IMR-90 (cell line): ENCODE data around the gene MAML3. TPM values are rescaled to one million over a fixed set of nuclear protein-coding genes. Genes with fewer than 3 reads are reported as not detected.

Source experiments
- ATAC-seq: fragments of 200-7000 bp; cut with Tn5 transposase; 2 replicates; pipeline ENCODE4 v1.9.1; 2020; ENCODE audit warnings: low read depth, mild to moderate bottlenecking, moderate library complexity
- BruUV-seq: library from RNA; stranded (reverse); fragments of 400-500 nt; replicated peaks from 2 replicates; lab custom pipeline; 2021; lab: Mats Ljungman, UMichigan
- CTCF ChIA-PET: fragments of 300-600 bp; formaldehyde crosslinking; extraction: SDS; loops from one replicate; lab custom pipeline; 2021; ENCODE audit warnings: antibody characterized with exemption; lab: Yijun Ruan, JAX
- POLR2A ChIA-PET: fragments of 300-600 bp; sonication (Branson Sonifier 250); formaldehyde crosslinking; loops from one replicate; lab custom pipeline; 2022; ENCODE audit warnings: antibody characterized with exemption; ENCODE audit not compliant: unreplicated experiment; lab: Charles Lee
- DNase-seq: peaks from one replicate; pipeline ENCODE4 v3.0.0; 2013
- H2AFZ ChIP-seq: replicated peaks from 2 replicates; pipeline ENCODE3; 2013; ENCODE audit warnings: low read length, mild to moderate bottlenecking; ENCODE audit not compliant: poor library complexity
- H2AK5ac ChIP-seq: 2 replicates; pipeline ENCODE4 v1.6.1; 2013; ENCODE audit warnings: low read depth, low read length, inconsistent platforms
- H2AK9ac ChIP-seq: replicated peaks from 2 replicates; pipeline ENCODE3; 2013; ENCODE audit warnings: mild to moderate bottlenecking, low read depth, low read length, moderate library complexity; ENCODE audit not compliant: poor library complexity
- H2BK120ac ChIP-seq: 2 replicates; pipeline ENCODE4 v1.6.1; 2013; ENCODE audit warnings: low read depth, low read length, inconsistent platforms
- H2BK15ac ChIP-seq: 3 replicates; pipeline ENCODE4 v1.6.1; 2013; ENCODE audit warnings: low read depth, low read length, inconsistent platforms
- H2BK20ac ChIP-seq: 2 replicates; pipeline ENCODE4 v1.6.1; 2013; ENCODE audit warnings: low read depth, mild to moderate bottlenecking, inconsistent platforms, low read length, moderate library complexity
- H2BK5ac ChIP-seq: 2 replicates; pipeline ENCODE4 v1.6.1; 2013; ENCODE audit warnings: mild to moderate bottlenecking, low read depth, low read length, inconsistent platforms; ENCODE audit not compliant: poor library complexity, severe bottlenecking
- H3K14ac ChIP-seq: replicated peaks from 2 replicates; pipeline ENCODE4 v1.6.1; 2013; ENCODE audit warnings: low read depth, low read length, inconsistent platforms
- H3K18ac ChIP-seq: 2 replicates; pipeline ENCODE4 v1.6.1; 2013; ENCODE audit warnings: low read depth, low read length, control low read depth
- H3K23ac ChIP-seq: 2 replicates; pipeline ENCODE4 v1.6.1; 2013; ENCODE audit warnings: low read depth, low read length, inconsistent platforms
- H3K27ac ChIP-seq: 2 replicates; pipeline ENCODE4 v1.5.1; 2013; ENCODE audit warnings: mild to moderate bottlenecking, control low read depth, low read length; ENCODE audit not compliant: insufficient read depth
- H3K27me3 ChIP-seq: 2 replicates; pipeline ENCODE4 v1.6.1; 2013; ENCODE audit warnings: low read length; ENCODE audit not compliant: control insufficient read depth, insufficient read depth
- H3K36me3 ChIP-seq: 2 replicates; pipeline ENCODE4 v1.6.1; 2013; ENCODE audit warnings: low read length, mixed read lengths; ENCODE audit not compliant: control insufficient read depth, insufficient read depth
- H3K4ac ChIP-seq: 2 replicates; pipeline ENCODE4 v1.6.1; 2013; ENCODE audit warnings: low read depth, low read length, inconsistent platforms
- H3K4me1 ChIP-seq: 2 replicates; pipeline ENCODE4 v1.6.1; 2013; ENCODE audit warnings: low read length, mixed read lengths; ENCODE audit not compliant: control insufficient read depth, insufficient read depth
- H3K4me2 ChIP-seq: 2 replicates; pipeline ENCODE4 v1.6.1; 2013; ENCODE audit warnings: low read depth, mild to moderate bottlenecking, control low read depth, low read length, moderate library complexity
- H3K4me3 ChIP-seq: 2 replicates; pipeline ENCODE4 v1.5.1; 2013; ENCODE audit warnings: low read depth, mild to moderate bottlenecking, control low read depth, low read length, moderate library complexity; ENCODE audit not compliant: insufficient read depth
- H3K56ac ChIP-seq: 2 replicates; pipeline ENCODE4 v1.6.1; 2013; ENCODE audit warnings: low read length, inconsistent platforms; ENCODE audit not compliant: insufficient read depth; ENCODE audit errors: extremely low read depth
- H3K79me1 ChIP-seq, 2 experiments: 2 replicates each; pipeline ENCODE4 v1.6.1; 2013; ENCODE audit warnings: low read length in 2 of 2, inconsistent platforms in 1 of 2, low read depth in 1 of 2
- H3K9ac ChIP-seq: 2 replicates; pipeline ENCODE4 v1.6.1; 2013; ENCODE audit warnings: low read depth, low read length, control low read depth
- H3K9me1 ChIP-seq: 2 replicates; pipeline ENCODE4 v1.6.1; 2013; ENCODE audit warnings: low read length, inconsistent platforms; ENCODE audit not compliant: insufficient read depth
- H3K9me3 ChIP-seq: 2 replicates; pipeline ENCODE4 v1.6.1; 2013; ENCODE audit warnings: low read length; ENCODE audit not compliant: control insufficient read depth, insufficient read depth
- H4K20me1 ChIP-seq: 2 replicates; pipeline ENCODE4 v1.6.1; 2013; ENCODE audit warnings: low read length, inconsistent platforms; ENCODE audit not compliant: insufficient read depth
- H4K5ac ChIP-seq: 2 replicates; pipeline ENCODE4 v1.6.1; 2013; ENCODE audit warnings: mild to moderate bottlenecking, low read depth, low read length, control low read depth
- H4K8ac ChIP-seq, 2 experiments: 2 replicates each; pipeline ENCODE4 v1.6.1; 2013; ENCODE audit warnings: low read depth in 2 of 2, low read length in 2 of 2, control low read depth in 1 of 2, inconsistent platforms in 1 of 2
- H4K91ac ChIP-seq: 2 replicates; pipeline ENCODE4 v1.6.1; 2013; ENCODE audit warnings: low read depth, low read length, inconsistent platforms; ENCODE audit not compliant: insufficient read depth
- NFE2L2 ChIP-seq: fragments of 150-350 bp; IDR thresholded peaks from 2 replicates; pipeline ENCODE4 v1.6.1; 2016; ENCODE audit warnings: low read depth, mild to moderate bottlenecking, low read length
- SMC3 ChIP-seq: fragments of 150-350 bp; IDR thresholded peaks from 2 replicates; pipeline ENCODE4 v1.6.1; 2016; ENCODE audit warnings: low read depth, mild to moderate bottlenecking, antibody characterized with exemption, low read length, moderate library complexity
- WGBS, 2 experiments: methylation state at CpG; one replicate each; pipeline versions ENCODE4 v1.1.5 to v1.1.7; 2013; ENCODE audit warnings: missing lambda C conversion rate in 2 of 2; ENCODE audit not compliant: insufficient read length in 1 of 2; ENCODE audit errors: extremely low coverage in 2 of 2; 5-methylcytosine and 5-hydroxymethylcytosine counted together
- dilution Hi-C: fragments of 300-500 bp; cut with HindIII; formaldehyde crosslinking; loops from one replicate; pipeline ENCODE4 v1.14.3; 2018; ENCODE audit warnings: low sequenced_read_pairs; ENCODE audit not compliant: unreplicated experiment
- in situ Hi-C: fragments of 300-500 bp; cut with MboI; formaldehyde crosslinking; loops from 3 replicates; pipeline ENCODE4 v1.14.3; 2019; ENCODE audit warnings: low sequenced_read_pairs, inconsistent platforms, mixed read lengths
- intact Hi-C: fragments of 100-400 bp; cut with micrococcal nuclease; formaldehyde crosslinking; loops from 2 replicates; pipeline ENCODE4 v1.10.0; 2022
- polyA plus RNA-seq, 3 experiments: library from polyadenylated mRNA; depleted of rRNA; stranded (reverse); fragments of >200 nt; gene quantifications; 2 replicates each; pipeline ENCODE4 v1.2.3, GENCODE V29; 2012; ENCODE audit warnings: low replicate concordance in 1 of 3
- total RNA-seq: library from RNA; depleted of rRNA; stranded (reverse); fragments of >200 nt; gene quantifications from 2 replicates; pipeline ENCODE4 v1.2.3, GENCODE V29; 2012

MAML3 gene
- total and polyA plus RNA-seq, 2 of the 4 experiments (the other 2 are of a cell fraction): 0.90 to 1.7 TPM

DNA sequence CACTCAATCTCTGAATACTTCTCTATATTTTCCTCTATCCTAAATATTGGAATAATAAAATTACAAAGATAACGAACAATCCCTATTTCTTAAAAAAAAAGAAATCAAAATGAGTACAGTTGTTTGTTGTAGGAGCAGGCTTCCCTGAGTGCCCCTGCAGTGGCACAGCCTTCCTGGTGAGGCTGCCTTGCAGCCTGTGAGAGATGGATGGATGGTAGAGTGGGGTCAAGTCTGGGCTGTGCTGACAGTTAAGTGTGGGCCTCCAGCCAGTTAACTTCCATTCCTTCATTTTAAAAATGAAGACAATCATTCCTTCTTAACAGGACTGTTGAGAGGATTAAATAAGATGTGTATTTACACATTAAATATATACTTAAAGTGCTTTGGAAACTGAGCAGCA lies 351.5 kb downstream of the MAML3 start:
- WGBS, 2 experiments: no CpG with 5 or more reads among the region's 1 CpG

More for the DNA sequence above, 351.5 kb downstream of the MAML3 start:
- intact Hi-C loops (no loop called here), dilution Hi-C loops (no loop called here), in situ Hi-C loops (no loop called here)
- no peak overlapping the region for H2AFZ ChIP-seq
- TF ChIP-seq NFE2L2 (no peak), SMC3 (no peak)
- H3K9ac ChIP-seq: no peak overlapping the region
- H3K4ac ChIP-seq: no peak overlapping the region
- H3K14ac ChIP-seq: no peak overlapping the region
- no peaks in the 10 kb centered on the region for H3K4me1 ChIP-seq
- no peaks in the 10 kb centered on the region for H4K20me1 ChIP-seq
- POLR2A ChIA-PET: no interaction called here
- H3K27ac ChIP-seq: no peak overlapping the region
- BruUV-seq: no TSS peak
- no peak overlapping the region for H4K8ac ChIP-seq
- no peaks in the 10 kb centered on the region for H3K9me3 ChIP-seq
- no peak for ATAC-seq
- H3K18ac ChIP-seq: no peak overlapping the region
- H2AK5ac ChIP-seq: no peak overlapping the region
- H3K23ac ChIP-seq: no peak overlapping the region
- no peaks in the 10 kb centered on the region; the same call in 1 of the 2 replicates for H3K9me1 ChIP-seq
- no peak overlapping the region for H2BK120ac ChIP-seq
- H2AK9ac ChIP-seq: no peak overlapping the region
- no peaks in the 10 kb centered on the region for H3K36me3 ChIP-seq
- H3K4me2 ChIP-seq: no peak overlapping the region
- no peak overlapping the region for H4K91ac ChIP-seq
- DNase-seq: no peak
- H2BK5ac ChIP-seq: no peak overlapping the region
- H4K5ac ChIP-seq: no peak overlapping the region
- no peak overlapping the region for H3K4me3 ChIP-seq
- no peak overlapping the region for H2BK15ac ChIP-seq
- H3K27me3 ChIP-seq: no peaks in the 10 kb centered on the region
- CTCF ChIA-PET: no interaction called here
- H3K79me1 ChIP-seq: no peaks in the 10 kb centered on the region; a peak in 2 of 4 replicates
- H2BK20ac ChIP-seq: no peak overlapping the region
- no peak overlapping the region for H3K56ac ChIP-seq
